NCI-H2227 (cell line): ENCODE results near the gene ATP8B4.

ENCODE experiments used
- DNase-seq: peaks from one replicate; lab custom pipeline; 2025; ENCODE audit not compliant: unreplicated experiment; lab: John Stamatoyannopoulos, UW

ATP8B4 gene

DNA sequence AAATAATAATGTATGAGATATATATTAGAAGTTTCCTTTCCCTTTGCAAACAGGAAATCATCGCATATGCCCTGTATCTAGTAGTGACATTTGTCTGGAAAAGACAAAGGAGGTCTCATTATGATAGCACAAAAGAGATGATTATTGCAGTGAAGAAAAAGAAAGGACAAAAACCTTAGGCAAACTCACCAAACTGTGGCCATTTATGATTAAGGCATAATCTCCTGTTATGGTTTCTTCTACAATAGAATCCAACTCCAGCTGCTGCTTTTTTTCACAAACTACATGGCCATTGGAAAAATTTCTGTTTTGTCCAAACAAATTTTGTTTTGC lies 218.2 kb downstream of the ATP8B4 start:
- DNase-seq: no peak

DNA sequence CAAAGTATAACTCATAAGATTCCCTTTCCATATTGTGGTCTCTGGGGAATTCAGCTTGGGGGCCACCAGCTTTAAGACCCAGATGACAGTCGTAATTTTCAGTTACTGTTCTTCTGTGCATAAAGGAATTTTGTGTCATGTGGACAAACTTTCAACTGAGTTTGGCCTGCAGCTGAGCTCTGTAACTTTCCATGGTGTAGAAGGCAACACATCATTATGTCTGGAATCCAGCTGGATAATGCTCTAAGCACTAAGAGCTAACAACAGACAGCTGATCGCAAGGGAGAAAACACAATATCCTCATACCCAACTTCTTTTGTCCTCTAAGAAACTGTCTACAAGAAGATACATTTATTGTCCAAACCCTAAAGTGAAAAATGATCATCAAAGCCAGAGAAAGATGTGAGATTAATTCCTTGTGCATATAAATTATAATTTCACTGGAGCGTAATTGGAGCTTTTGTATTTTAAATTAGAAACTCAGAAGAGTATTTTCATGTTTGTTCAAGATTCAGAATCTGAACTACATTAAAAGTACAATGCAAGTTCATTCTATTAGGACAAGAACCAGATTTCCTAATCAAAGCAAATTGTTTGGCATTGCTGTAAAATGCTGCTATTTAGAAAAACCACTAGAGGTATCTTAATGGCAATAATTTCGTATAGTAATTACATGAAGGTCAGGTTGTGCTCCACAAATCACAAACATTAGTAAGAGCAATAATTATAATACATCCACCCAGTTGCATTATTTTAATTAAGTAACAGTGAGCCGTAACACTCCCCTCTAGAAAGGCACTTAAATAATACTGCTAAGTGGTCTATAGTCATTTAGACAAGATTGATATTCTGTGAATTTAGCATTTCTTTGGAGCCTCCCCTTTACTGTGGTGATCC lies 218.8 kb downstream of the ATP8B4 start:
- DNase-seq: no peak

DNA sequence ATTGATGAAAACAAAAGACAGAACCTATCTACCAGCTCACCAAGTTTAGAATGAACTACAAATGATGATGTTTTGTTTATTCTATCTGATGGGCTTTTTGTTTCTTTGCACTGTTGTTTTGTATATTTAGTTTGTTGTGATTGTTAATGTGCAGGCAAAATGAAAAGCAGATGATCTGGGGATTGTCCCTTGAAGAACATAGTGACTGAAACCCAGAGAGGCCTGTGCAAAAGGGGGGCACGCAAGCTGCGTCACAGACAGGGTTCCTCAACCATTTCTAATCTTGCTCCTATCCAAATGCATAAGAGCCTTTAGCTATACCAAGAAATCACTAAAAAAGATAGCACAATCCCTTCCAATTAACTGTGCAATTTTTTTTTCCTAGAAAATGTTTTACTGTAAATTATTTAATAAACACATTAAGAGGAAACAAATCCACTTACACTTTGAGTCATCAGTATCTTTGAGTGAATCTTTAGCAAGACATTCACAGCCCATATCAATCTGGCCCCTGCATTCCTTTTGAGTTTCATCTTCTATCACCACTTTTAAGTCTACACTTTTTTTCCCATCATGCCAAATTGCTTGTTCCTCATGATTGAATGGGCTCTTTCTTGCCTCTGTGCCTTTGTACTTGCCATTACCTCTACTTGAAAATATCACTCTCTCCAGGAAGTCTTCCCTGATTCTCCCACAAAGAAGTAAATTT lies 220.3 kb downstream of the ATP8B4 start:
- DNase-seq: no peak

DNA sequence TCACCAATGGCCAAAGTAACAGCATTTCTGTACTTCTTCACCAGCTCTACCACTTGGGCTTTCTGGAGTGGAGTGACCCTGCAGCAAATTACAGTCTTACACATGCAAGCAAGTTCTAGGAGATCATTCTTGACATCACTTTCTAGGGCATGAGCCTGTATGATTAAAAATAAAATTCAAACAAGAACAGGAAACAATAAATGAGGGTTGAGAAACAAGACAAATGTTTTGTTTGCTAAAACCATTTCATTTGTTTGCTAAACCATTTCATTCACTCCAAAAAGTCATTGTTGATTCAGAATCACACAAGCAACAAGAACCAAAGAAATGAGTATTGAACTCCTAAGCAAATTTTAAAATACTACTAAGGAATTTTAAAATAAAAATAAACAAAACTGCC lies 220.9 kb downstream of the ATP8B4 start:
- no peak for DNase-seq

DNA sequence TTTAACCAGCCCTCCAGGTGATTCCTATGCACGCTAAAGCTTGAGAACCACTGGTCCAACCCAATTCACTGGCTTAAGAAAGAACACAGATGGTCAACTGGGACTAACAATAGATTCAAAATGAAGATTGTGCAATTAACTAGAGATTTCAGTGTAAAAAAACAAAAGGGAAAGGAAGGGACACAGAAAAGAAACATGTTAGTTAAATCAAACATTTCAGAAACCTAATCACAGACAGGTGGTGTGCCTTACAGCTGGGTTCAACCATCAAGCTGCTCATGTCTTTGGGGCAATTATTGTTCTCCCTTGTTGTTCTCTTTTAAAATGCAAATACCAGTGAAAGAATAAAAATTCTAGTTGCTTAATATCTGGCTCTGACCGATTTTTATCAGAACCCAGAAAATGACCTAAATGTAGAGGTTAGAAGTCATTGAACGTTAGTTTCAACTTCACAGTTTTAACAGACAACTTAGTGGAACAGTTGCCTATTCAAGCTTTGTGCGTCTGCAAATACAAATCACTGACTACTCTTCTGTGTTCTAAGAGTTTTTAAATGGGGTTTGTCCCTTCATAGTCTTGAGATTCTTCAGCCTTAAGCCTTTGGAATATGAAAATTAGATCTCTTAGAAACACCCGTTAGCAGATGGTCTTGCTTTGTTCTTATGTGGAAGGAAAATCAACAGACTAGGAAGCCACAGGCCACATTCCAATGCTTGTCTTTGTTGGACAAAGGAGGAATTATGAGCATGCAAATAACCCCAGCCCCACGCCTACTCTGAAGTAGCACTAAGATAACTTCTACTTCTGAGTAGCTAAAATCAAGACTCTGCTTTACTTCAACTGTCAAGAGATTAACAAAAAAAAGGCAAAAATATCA lies 223.4 kb downstream of the ATP8B4 start:
- no peak for DNase-seq

DNA sequence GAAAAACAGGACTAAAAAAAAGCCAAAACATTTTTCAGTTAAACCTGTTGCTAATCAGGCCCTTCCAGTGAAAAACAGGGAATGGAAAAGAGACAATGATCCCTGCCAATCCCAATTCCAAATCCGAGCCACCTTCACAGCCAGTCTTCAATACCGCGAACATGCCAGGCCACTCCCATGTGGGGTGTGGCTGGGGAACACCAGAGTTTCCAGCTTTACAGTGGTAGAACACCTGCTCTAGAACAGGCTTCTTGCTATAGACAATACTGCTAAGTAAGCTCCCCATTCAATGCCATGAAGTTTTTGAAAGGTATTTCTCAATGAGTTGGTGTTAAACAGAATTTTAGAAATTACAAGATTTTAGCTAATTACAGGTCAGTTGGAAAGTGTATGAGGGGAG lies 228.3 kb downstream of the ATP8B4 start:
- DNase-seq: no peak

DNA sequence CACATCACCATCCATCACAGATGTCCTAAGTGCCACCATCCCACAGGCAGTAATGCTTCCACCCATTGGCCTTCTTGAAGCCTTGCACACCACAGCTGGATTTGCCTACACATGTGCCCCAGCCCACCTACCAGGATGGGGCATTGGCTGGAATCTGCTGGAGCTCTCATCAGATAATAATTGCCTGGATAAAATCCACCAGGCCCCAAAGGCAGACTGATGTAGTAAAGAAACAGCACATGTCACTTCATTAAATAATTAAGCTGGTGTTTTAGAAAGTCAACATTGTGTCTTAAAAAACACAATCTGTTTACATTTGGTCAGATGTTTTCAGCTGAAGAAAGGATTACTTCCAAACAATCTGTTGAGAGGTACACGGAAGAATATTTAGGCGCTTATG lies 229.5 kb downstream of the ATP8B4 start:
- DNase-seq: no peak

DNA sequence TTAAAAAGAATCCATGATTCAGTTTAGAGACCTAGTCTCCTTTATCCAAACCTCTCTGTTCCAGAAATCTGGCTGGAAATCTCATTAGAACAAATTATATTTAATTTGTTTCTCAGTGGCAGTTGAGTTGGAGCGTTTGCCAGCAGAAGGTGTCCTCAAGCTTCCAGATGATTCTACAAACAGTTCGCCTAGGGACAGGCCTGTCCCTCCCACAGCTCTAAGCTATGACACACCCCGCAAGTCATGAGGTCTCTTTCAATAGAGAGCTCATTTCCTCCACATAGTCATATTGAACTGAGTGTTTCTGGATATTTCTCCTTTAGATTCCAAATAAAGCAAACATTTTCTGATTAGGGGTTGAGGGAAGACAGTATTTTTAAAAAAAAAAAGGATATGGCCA lies 230.3 kb downstream of the ATP8B4 start:
- DNase-seq: no peak

DNA sequence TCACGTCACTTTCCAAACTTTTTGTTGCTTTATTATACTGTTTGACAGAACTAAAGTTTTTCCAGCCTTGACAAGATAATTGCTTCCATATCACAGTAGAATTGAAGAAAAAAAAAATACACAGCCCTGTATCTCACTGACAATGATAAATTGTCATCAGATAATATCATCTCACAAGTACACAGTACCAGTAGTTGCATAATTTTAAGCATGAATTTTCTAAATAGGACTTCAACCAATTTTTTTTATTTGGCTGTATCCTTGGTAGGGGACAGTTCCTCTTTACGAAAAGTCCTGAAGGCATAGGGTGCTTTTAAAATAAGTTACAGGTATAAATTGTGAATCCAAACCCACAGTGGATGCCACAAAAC lies 230.7 kb downstream of the ATP8B4 start:
- no peak for DNase-seq

DNA sequence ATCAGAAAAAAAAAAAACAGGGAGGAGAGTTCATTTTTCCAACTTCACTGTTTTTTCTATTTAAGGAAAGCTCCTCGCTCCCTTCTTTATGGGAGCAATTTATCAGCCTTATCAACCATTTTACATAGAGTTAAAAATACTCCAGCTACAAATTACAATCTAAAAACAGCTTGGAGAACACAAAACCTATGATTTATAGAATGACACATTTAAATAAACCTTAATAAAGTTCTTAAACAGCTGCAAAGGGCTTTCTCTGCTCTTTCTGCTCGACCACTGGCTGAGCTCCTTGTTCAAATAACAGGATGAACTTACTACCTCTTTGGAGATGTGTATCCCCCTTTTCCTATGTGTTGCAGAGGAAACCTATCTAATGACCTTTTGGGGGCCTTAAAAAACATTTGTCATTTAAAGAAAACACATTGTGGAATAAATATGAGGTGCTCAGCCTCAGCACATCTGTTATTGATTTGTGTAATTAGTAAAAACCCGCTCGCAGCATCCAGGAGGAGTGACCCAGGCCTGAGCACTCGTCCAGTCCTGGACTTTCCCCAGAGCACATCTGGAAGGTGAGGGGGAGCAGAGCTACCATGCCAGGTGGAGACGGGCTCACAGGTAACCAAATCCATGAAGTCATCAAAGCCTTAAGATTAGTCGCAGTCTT lies 231.2 kb downstream of the ATP8B4 start:
- DNase-seq: no peak

DNA sequence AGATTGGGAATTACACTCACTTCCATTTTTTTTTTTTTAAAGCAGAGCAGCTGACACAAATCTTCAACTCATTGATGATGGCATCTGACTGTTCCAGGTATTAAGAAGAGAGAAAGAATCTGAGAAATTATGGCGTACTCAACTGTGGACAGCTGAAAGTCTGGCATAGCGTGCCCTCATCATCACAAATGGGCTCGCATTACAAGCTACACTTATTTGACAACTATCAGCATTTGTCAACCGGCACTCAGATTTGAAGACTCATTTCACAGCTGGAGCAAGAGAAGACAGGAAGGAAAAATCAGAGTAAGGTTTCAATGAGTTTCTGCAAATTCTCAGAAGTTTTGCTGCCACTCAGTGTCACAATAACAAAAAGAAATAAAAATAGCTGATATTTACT lies 235.9 kb downstream of the ATP8B4 start:
- DNase-seq: no peak

DNA sequence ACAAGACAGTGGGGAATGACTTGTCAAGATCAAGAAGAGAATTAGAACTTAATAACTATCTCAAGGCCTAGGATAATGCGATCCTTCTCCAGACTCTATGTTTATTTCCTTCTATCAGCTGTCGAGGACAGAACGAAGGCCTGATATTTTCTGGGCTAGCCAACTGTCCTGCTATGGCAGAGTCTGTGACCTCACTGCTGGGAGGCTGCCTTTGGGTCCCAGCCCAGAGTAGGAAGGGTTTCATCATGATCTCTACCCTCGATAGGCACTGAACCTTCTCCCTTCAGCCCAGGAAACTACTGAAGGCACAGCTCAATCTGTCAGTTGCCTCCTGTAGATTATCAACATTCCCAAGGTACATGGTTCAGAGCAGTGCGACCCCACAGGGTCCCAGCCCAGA lies 237.2 kb downstream of the ATP8B4 start:
- DNase-seq: no peak

DNA sequence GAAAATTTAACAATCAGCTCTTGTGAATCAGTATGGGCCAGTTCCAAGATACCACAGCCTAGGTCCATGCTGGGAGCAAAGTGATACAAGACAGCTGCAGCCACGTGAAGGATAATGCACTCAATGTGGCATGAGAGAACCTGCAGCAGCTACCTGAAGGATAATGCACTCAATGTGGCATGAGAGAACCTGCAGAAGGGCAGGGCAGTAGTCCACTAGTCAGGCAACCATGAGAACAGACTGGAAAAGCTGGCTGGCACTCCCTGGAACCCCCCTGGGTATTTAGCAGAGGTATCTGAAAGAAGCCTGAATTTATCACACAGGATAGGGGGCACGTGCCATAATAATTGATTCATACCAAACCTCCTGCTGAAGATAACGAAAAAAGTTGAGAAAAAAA lies 237.6 kb downstream of the ATP8B4 start:
- DNase-seq: no peak

DNA sequence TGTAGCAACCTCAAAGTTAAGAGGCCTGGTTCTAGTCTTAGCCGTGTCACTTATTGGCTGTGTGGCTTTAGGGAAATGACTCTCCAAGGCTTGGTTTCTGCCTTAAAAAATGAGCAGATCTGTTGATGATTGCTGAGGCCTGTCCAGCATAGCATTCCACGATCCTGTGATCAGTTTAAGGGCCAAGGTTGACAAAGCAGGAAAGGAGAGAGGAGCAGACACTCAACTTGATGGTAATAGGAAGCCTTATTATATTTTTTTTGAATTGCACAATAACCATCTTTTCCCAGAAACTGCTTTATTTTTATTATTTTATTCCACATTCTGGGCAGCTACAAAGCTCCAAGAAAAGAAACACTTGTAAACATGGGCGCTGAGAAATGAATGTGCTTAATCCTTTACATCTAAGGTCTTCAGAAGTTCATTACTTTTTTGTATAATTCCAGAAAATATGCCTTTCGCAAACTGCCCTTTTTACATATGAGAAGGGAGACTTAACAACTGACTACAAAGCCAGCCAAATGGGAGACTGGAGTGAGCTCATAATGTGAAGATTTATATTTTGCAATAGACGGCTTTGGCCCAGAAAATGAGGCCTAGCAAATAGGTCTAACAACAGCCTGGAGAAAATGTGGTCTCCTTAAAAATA lies 241.0 kb downstream of the ATP8B4 start:
- DNase-seq: no peak

DNA sequence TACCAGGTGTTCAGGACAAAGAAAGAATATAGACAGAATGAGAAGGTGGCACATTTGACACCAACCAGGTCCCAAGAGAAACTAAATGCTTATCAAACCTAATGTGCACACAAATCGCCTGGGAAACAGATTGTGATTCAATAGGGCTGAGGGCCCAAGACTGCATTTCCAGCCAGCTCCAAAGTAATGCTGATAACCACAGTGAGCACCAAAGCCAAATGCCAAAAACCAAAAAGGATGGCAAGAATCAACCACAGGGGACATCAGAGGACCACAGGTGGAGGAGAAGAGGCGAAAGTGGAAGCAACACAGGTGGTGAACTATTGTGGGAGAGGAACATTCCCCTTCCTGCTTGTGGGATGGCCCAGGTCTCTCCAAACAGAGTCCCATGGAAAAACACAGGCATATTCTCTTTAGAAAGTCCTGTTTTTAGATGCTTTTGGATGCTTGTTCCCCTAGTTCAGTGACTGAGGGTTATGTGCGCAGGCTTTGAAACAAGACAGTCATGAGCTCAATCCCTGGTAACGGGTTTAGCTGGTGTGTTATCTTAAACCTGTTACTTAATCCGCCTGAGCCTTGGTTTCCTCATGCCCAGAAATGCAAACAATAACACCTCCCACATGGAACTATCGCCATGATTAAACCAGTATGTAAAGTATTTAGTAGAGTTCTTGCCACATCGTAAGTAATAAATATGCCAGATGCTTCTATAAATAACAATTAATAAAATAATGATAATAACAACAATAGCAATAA lies 241.7 kb downstream of the ATP8B4 start:
- DNase-seq: no peak

DNA sequence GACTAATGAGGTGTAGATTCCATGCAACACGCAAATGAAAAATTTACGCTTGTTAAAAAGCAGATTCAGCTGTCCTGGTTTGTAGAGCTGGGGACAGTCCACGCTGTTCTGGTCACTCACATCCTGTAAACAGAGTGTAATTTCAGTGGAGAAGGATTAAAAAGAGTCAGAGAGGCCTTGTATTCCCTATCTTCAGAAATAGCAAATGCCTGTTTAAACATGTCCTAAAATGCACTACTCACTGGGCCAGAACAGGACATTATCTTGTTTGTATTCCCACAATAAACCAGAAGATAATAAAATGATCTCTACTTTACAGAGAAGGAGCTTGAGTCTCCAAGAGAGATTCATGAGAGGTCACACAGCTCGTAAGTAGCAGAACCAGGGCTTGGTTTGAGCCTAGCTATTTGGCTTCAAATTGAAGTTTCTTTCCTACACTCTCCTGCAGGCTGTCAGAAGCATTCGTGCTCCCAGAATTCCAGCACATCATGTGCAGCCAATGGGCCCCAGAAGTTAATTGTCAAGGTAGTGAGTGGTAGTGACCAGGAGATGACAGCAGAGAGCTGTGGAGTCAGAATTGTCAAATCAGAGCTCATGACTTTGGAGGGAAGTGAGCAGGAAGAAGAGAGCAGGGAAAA lies 242.5 kb downstream of the ATP8B4 start:
- no peak for DNase-seq

DNA sequence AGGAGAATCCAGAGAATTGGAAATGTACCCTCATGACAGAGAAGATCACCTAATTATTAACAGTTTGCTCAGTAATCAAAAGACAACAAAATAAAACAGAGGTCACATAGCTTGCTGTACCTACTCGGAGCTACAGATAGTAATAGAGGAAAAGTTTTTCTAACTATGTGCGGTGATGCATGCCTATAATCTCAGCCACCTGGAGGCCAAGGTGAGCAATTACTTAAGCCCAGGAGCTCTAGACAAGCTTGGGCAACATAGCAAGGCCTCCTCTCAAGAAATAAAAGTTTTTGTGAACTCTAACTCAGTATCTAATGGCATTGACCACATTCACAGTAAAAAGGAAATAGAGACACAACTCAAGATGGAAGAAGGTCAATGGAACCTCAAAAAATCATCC lies 243.6 kb downstream of the ATP8B4 start:
- DNase-seq: no peak

DNA sequence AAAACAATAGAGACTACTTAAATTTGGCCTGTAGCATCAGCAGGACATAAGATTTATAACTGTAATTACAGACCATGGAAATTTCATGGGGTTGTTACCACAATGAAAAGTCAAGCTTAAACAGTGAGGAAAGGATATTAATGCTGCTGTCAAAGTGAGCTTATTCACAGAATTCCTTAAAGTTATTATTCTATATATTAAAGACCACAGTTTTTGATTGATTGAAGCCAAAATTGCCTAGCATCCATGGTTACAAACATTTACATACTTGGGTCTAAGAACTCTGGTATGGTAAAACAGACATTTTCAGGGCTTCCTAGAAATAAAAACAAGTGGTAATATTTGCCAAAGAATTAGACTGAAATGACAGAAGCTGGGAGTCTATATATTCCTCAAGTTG lies 248.6 kb downstream of the ATP8B4 start:
- no peak for DNase-seq

DNA sequence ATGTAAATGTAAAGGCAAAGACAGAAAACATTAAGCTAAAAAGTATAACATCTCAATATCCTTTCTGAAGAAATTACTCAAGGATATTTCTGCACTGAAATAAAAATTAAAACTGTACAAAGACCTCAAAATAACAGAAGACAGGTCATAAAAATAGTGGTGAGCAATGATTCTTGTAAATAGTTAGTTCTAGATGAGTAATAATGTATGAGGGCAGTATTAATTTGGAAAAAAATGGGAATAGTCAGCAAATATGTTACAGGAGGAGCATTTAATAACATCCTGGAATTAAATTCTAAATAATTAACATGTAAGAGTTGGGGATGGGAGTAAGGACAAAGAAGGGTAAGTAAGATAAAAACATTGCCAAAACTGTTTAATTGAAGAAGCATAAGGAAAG lies 250.7 kb downstream of the ATP8B4 start:
- no peak for DNase-seq
